ENCODE data around the gene KCNQ1. TPM values are rescaled to one million over a fixed set of nuclear protein-coding genes. Genes with fewer than 3 reads are reported as not detected.

KCNQ1 gene
- total RNA-seq, 2 donors from 2014 or later: 51.4 to 55.8 TPM

GRCh38 chr11:2511421-2512369 is 66.9 kb downstream of the KCNQ1 start:
- no peak overlapping the region for H3K9ac ChIP-seq (ENCODE audit: low read depth in 2 of 2, low read length in 2 of 2)
- H3K9me3 ChIP-seq: no peaks in the 10 kb centered on the region
- TF ChIP-seq CTCF (IDR thresholded peaks at IDR 0.05): no peak
- H3K27ac ChIP-seq: no peak overlapping the region
- intact Hi-C loops (cut with DNase I): no loop called here
- DNase-seq: peak; percentile 15
- no peaks in the 10 kb centered on the region for H3K4me1 ChIP-seq
- H3K36me3 ChIP-seq: no peaks in the 10 kb centered on the region
- H3K4me3 ChIP-seq: no peak overlapping the region
- no peaks in the 10 kb centered on the region for H3K27me3 ChIP-seq

GRCh38 chr11:2512431-2513407 is 67.9 kb downstream of the KCNQ1 start:
- Histone ChIP-seq H3K9ac (ENCODE audit: low read depth in 2 of 2, low read length in 2 of 2) (no peak overlapping the region), H3K4me1 (no peaks in the 10 kb centered on the region), H3K4me3 (no peak overlapping the region), H3K36me3 (no peaks in the 10 kb centered on the region), H3K9me3 (no peaks in the 10 kb centered on the region), H3K27me3 (no peaks in the 10 kb centered on the region), H3K27ac (no peak overlapping the region)
- TF ChIP-seq CTCF (IDR thresholded peaks at IDR 0.05): no peak
- intact Hi-C loops (cut with DNase I): no loop called here
- DNase-seq: peak; percentile 16

GRCh38 chr11:2513441-2513840 is 68.6 kb downstream of the KCNQ1 start:
- no peaks in the 10 kb centered on the region for H3K9me3 ChIP-seq
- no peak overlapping the region for H3K27ac ChIP-seq
- H3K27me3 ChIP-seq: no peaks in the 10 kb centered on the region
- no peak overlapping the region for H3K4me3 ChIP-seq
- DNase-seq: no peak
- H3K36me3 ChIP-seq: no peaks in the 10 kb centered on the region
- no peak overlapping the region for H3K9ac ChIP-seq (ENCODE audit: low read depth in 2 of 2, low read length in 2 of 2)
- no peaks in the 10 kb centered on the region for H3K4me1 ChIP-seq
- no peak for TF ChIP-seq CTCF (IDR thresholded peaks at IDR 0.05)
- intact Hi-C loops (cut with DNase I): no loop called here

- no peak for TF ChIP-seq CTCF (IDR thresholded peaks at IDR 0.05)
- Histone ChIP-seq H3K9me3 (no peaks in the 10 kb centered on the region), H3K36me3 (no peaks in the 10 kb centered on the region), H3K4me3 (no peak overlapping the region), H3K27me3 (no peaks in the 10 kb centered on the region), H3K9ac (ENCODE audit: low read depth in 2 of 2, low read length in 2 of 2) (no peak overlapping the region), H3K4me1 (no peaks in the 10 kb centered on the region), H3K27ac (no peak overlapping the region)
- peak; percentile 15 for DNase-seq
- intact Hi-C loops (cut with DNase I): no loop called here
Observed at GRCh38 chr11:2515401-2516275, 70.8 kb downstream of the KCNQ1 start.
